Measurements from ENCODE around the gene ENTPD7. TPM values are rescaled to one million over a fixed set of nuclear protein-coding genes. Genes with fewer than 3 reads are reported as not detected.

Gene ENTPD7
- total RNA-seq, 1 experiment from 2014 or later: 7.4 TPM

- Mint-ChIP-seq H3K4me1 (ENCODE audit: low read depth, unreplicated experiment) (no peaks in the 10 kb centered on the region), H3K9me3 (ENCODE audit: low read depth, unreplicated experiment) (no peaks in the 10 kb centered on the region), H3K27ac (ENCODE audit: unreplicated experiment) (no peak overlapping the region), H3K27me3 (ENCODE audit: unreplicated experiment) (no peaks in the 10 kb centered on the region), H3K4me3 (ENCODE audit: low read depth, unreplicated experiment) (no peak overlapping the region), H3K36me3 (ENCODE audit: insufficient read depth, unreplicated experiment) (no peaks in the 10 kb centered on the region)
- BruUV-seq (replicated peaks): no TSS peak
- intact Hi-C loops (cut with micrococcal nuclease; ENCODE audit: unreplicated experiment): loop anchor here (10.0 kb wide), 1 partner anchor 287 kb away; no protein-coding TSS in a partner anchor
- CTCF ChIA-PET: interaction anchor here (0.7 kb wide), 1 partner anchor 14 kb away, joined by 3 read pairs; no protein-coding TSS in a partner anchor
- no peak for TF ChIP-seq CTCF (IDR thresholded peaks at IDR 0.05; ENCODE audit: unreplicated experiment)
- no peak for DNase-seq
Observed at GRCh38 chr10:99681553-99681952, 22.2 kb downstream of the ENTPD7 start.

GRCh38 chr10:99682032-99682431 lies 22.7 kb downstream of the ENTPD7 start:
- intact Hi-C loops (cut with micrococcal nuclease; ENCODE audit: unreplicated experiment): loop anchor here (10.0 kb wide), 1 partner anchor 287 kb away; no protein-coding TSS in a partner anchor
- H3K4me1 Mint-ChIP-seq (ENCODE audit: low read depth, unreplicated experiment): no peaks in the 10 kb centered on the region
- H3K9me3 Mint-ChIP-seq (ENCODE audit: low read depth, unreplicated experiment): no peaks in the 10 kb centered on the region
- no TSS peak for BruUV-seq (replicated peaks)
- no peak for DNase-seq
- no peaks in the 10 kb centered on the region for H3K36me3 Mint-ChIP-seq (ENCODE audit: insufficient read depth, unreplicated experiment)
- TF ChIP-seq CTCF (IDR thresholded peaks at IDR 0.05; ENCODE audit: unreplicated experiment): no peak
- H3K27ac Mint-ChIP-seq (ENCODE audit: unreplicated experiment): no peak overlapping the region
- no peaks in the 10 kb centered on the region for H3K27me3 Mint-ChIP-seq (ENCODE audit: unreplicated experiment)
- H3K4me3 Mint-ChIP-seq (ENCODE audit: low read depth, unreplicated experiment): no peak overlapping the region
- CTCF ChIA-PET: interaction anchor here (0.7 kb wide), 1 partner anchor 15 kb away, joined by 3 read pairs; no protein-coding TSS in a partner anchor

- no peak overlapping the region for H3K4me3 Mint-ChIP-seq (ENCODE audit: low read depth, unreplicated experiment)
- H3K27ac Mint-ChIP-seq (ENCODE audit: unreplicated experiment): no peak overlapping the region
- TF ChIP-seq CTCF (IDR thresholded peaks at IDR 0.05; ENCODE audit: unreplicated experiment): no peak
- no peaks in the 10 kb centered on the region for H3K4me1 Mint-ChIP-seq (ENCODE audit: low read depth, unreplicated experiment)
- DNase-seq: no peak
- H3K9me3 Mint-ChIP-seq (ENCODE audit: low read depth, unreplicated experiment): no peaks in the 10 kb centered on the region
- no peaks in the 10 kb centered on the region for H3K36me3 Mint-ChIP-seq (ENCODE audit: insufficient read depth, unreplicated experiment)
- no TSS peak for BruUV-seq (replicated peaks)
- intact Hi-C loops (cut with micrococcal nuclease; ENCODE audit: unreplicated experiment): loop anchor here (10.0 kb wide), 1 partner anchor 288 kb away; no protein-coding TSS in a partner anchor
- no peaks in the 10 kb centered on the region for H3K27me3 Mint-ChIP-seq (ENCODE audit: unreplicated experiment)
- CTCF ChIA-PET: no interaction called here
Observed at GRCh38 chr10:99682752-99683151, 23.4 kb downstream of the ENTPD7 start.

- peak overlapping the region; percentile 7 for H3K27ac Mint-ChIP-seq (ENCODE audit: unreplicated experiment)
- no peaks in the 10 kb centered on the region for H3K9me3 Mint-ChIP-seq (ENCODE audit: low read depth, unreplicated experiment)
- intact Hi-C loops (cut with micrococcal nuclease; ENCODE audit: unreplicated experiment): loop anchor here (2.0 to 10.0 kb wide), 2 partner anchors 55 to 291 kb away; no protein-coding TSS in a partner anchor
- H3K36me3 Mint-ChIP-seq (ENCODE audit: insufficient read depth, unreplicated experiment): no peaks in the 10 kb centered on the region
- CTCF ChIA-PET: no interaction called here
- no peaks in the 10 kb centered on the region for H3K4me1 Mint-ChIP-seq (ENCODE audit: low read depth, unreplicated experiment)
- H3K4me3 Mint-ChIP-seq (ENCODE audit: low read depth, unreplicated experiment): no peak overlapping the region
- DNase-seq: no peak
- no peaks in the 10 kb centered on the region for H3K27me3 Mint-ChIP-seq (ENCODE audit: unreplicated experiment)
- no TSS peak for BruUV-seq (replicated peaks)
- TF ChIP-seq CTCF (IDR thresholded peaks at IDR 0.05; ENCODE audit: unreplicated experiment): no peak
Observed at GRCh38 chr10:99685597-99685967, 26.3 kb downstream of the ENTPD7 start.
